GM12872 (cell line): ENCODE data around the gene EIF4EBP3.

ENCODE experiments used
- TF ChIP-seq, protein P1 (sequence below): IDR thresholded peaks from 3 replicates; pipeline ENCODE4 v1.5.1; 2011; ENCODE audit warnings: low read depth, mild to moderate bottlenecking, low read length, moderate library complexity; ENCODE audit not compliant: insufficient read depth

Gene EIF4EBP3

DNA sequence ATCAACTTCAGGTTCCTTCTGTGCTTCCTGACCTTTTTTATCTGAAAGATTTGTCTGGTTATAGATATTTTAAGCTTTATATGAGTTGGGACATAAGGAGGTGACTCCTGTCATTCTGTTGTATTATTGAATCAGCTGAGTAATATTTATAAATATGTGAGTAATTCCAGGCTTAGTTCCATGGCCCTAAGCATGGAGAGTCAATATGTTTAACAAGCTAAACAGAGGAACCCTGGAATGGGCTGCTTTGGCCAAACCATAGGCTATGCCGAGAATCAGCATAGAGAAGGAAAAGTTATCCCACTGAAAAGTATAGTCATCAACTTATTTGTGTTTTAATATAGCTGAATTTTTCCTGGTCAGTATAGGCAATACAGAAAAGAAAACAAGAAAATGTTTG, 7.2 kb upstream of the EIF4EBP3 start:
- TF ChIP-seq, protein P1, sequence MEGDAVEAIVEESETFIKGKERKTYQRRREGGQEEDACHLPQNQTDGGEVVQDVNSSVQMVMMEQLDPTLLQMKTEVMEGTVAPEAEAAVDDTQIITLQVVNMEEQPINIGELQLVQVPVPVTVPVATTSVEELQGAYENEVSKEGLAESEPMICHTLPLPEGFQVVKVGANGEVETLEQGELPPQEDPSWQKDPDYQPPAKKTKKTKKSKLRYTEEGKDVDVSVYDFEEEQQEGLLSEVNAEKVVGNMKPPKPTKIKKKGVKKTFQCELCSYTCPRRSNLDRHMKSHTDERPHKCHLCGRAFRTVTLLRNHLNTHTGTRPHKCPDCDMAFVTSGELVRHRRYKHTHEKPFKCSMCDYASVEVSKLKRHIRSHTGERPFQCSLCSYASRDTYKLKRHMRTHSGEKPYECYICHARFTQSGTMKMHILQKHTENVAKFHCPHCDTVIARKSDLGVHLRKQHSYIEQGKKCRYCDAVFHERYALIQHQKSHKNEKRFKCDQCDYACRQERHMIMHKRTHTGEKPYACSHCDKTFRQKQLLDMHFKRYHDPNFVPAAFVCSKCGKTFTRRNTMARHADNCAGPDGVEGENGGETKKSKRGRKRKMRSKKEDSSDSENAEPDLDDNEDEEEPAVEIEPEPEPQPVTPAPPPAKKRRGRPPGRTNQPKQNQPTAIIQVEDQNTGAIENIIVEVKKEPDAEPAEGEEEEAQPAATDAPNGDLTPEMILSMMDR: no peak

DNA sequence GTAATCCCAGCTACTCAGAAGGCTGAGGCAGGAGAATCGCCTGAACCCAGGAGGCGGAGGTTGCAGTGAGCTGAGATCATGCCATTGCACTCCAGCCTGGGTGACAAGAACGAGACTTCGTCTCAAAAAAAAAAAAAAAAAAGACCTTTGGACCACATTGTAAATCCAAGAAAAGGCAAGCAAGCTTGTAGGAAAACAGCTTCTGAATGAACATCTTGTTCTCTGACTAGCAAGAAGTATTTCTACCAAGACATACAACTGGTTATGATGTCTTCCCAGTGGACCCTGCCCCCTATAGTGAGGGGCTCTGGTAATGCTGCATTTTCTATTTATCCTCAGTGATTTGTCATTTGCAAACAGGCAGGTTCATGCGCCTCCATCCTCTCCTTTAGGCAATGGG, 4.5 kb upstream of the EIF4EBP3 start:
- TF ChIP-seq, protein P1: no peak

- TF ChIP-seq, protein P1: no peak
Measured at GRCh38 chr5:140544986-140545385, 2.5 kb upstream of the EIF4EBP3 start.

DNA sequence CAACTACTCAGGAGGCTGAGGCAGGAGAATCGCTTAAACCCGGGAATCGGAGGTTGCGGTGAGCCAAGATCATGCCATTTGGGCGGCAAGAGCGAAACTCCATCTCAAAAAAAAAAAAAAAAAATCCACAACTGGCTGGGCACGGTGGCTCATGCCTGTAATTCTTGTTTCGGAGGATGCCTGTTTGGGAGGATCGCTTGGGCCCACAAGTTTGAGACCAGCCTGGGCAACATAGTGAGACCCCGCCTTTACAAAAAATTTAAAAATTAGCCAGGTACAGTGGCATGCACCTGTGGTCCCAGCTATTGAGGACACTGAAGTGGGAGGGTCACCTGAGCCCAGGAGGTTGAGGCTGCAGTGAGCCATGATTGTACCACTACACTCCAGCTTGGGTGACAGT, 1.9 kb upstream of the EIF4EBP3 start:
- TF ChIP-seq, protein P1: no peak

DNA sequence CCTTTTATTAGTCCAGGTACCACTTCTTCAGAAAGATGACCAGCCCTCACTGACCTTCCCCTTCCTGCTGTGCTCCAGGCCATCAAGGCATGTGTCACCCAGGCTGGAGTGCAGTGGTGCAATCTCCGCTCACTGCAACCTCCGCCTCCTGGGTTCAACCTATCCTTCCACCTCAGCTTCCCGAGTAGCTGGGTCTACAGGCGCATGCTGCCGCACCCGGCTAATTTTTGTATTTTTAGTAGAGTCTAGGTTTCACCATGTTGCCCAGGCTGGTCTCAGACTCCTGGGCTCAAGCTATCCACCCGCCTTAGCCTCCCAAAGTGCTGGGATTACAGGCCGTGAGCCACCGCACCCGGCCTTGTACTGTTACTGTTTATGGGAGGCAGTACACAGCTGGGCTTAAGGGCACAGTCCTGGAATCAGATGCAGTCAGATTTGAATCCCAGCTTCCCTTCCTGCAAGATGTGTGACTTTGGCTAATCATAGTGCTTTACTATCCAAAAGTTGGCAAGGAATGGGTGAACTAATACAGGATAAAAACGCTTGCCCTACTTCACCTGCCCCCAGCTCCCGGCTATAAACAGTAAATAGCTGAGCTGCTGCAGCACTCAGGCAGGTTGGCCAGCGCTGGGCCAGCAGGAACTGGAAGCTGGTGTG, 483 bp upstream of the EIF4EBP3 start:
- TF ChIP-seq, protein P1: no peak

DNA sequence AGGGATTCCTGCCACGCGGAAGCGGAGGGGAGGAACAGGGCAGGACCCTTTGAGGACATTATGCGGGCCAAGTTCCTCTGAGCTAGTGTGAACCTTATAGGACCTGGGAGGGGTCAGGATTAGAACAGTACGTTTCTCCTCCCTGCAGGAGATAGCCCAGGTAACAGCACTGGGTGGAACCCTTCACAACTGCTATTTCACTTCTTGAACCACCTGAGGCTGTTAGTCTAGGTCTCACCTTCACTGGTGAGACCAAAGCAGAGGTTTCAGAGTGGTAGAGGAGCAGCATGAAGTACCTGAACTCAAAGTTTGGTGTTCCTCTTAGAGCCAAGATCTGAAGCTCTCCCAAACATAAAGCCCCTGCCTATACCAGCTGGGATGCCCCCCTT, 832 bp downstream of the EIF4EBP3 start:
- TF ChIP-seq, protein P1: no peak

DNA sequence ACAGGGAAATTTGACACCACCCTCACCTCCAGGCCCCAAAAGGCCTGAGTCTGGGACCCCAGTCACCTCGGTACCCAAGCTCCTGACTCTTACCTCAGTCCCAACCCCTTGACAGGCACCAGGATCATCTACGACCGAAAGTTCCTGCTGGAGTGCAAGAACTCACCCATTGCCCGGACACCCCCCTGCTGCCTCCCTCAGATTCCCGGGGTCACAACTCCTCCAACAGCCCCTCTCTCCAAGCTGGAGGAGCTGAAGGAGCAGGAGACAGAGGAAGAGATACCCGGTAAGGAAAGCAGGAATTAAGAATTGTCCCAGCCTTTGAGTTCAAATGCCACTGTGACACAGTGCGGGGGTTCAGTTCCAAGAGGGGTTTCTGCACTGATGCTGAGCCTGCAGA, 1.3 kb downstream of the EIF4EBP3 start:
- TF ChIP-seq, protein P1: no peak
